Vagina (tissue), 2 donors: ENCODE measurements around the gene SETD2.

Experiments used
- CTCF ChIP-seq, 3 experiments: fragments of 450-650 bp in 2 of 3; fragments of 200-600 bp in 1 of 3; sonication (generic) in 1 of 3; IDR thresholded peaks; one replicate each; pipeline ENCODE4 v1.5.1; 2017 to 2019; ENCODE audit warnings: antibody characterized with exemption in 3 of 3, mild to moderate bottlenecking in 2 of 3, moderate library complexity in 2 of 3
- POLR2A ChIP-seq, 2 donors: fragments of 450-650 bp; IDR thresholded peaks; one replicate each; pipeline ENCODE4 v1.6.1; 2017; ENCODE audit warnings: antibody characterized with exemption in 2 of 2, mild to moderate bottlenecking in 2 of 2, moderate library complexity in 2 of 2

GRCh38 chr3:47193871-47194859 is 30.3 kb upstream of the SETD2 start:
- TF ChIP-seq CTCF (IDR thresholded peaks at IDR 0.05) (no peak), POLR2A (IDR thresholded peaks at IDR 0.05) (no peak)
